GF-D8 (cell line): ENCODE data around the gene NUBPL.
"Not testable (repeated sequence)": the region's sequence is repeated elsewhere in the genome, so short reads cannot be mapped to it uniquely, and the experiment has no call there.

Source experiments
- DNase-seq: peaks from one replicate; lab custom pipeline; 2025; lab: John Stamatoyannopoulos, UW

Gene NUBPL

GRCh38 chr14:31677630-31678029, 116.4 kb downstream of the NUBPL start:
- DNase-seq = no peak

- DNase-seq = no peak
Observed at GRCh38 chr14:31678421-31679249, 117.4 kb downstream of the NUBPL start.

GRCh38 chr14:31682768-31683167, 121.6 kb downstream of the NUBPL start:
- no peak for DNase-seq

DNA sequence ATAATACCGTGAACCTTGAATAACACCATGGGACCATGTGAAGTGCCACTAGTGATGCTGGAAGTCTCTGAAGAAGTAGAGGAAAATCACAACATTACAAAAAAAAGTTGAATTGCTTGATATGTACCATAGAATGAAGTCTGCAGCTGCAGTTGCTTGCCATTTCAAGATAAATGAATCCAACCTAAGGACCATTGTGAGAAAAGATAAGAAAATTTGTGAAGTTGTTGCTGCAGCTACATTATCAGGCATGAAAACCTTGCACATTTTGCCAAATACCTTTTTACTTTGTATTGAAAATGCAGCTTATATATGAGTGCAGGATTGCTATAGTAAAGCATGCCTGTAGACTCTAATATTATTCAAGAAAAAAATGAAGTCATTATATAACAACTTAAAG, 126.5 kb downstream of the NUBPL start:
- no peak for DNase-seq

GRCh38 chr14:31690056-31690455, 128.9 kb downstream of the NUBPL start:
- DNase-seq = no peak

DNA sequence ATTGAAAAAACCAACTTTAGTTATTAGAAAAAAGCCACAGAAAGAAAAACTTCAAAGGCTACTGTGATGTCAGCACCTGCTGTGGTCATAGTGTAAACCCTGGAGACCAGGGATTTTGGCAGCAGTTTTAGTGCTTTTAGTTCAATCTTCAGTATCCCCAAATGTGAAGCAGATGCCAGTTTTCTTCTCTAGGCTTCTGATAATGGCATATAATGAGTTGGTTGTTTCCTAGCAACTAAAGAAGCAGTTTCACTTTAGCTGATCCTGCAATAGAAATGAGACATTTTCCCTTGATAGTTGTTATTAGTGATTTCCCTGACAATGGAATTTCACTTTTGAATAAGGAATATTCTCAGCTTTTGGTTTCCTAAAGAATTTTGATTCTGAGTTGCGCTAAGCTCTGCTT, 131.2 kb downstream of the NUBPL start:
- DNase-seq = no peak

DNA sequence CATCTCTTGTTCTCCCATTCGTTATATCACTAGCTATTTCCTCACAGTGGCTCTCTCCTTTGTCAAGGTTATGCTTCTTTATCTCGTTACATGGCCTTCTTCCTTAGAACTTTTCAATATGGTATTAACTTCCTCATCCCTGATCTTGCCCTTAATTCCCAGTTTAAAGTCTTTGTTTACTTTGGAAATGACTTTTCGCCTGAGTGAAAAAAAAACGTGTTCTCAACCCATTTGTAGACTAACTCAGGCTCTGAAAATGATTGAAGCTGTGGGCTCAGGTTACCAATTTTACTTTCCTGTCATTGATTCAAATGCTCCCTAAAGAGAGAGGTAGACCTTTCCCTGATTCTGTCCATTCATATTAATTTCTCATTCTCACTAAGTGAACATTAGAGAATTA, 135.2 kb downstream of the NUBPL start:
- DNase-seq = no peak

- no peak for DNase-seq
Observed at GRCh38 chr14:31699809-31700208, 138.6 kb downstream of the NUBPL start.

DNA sequence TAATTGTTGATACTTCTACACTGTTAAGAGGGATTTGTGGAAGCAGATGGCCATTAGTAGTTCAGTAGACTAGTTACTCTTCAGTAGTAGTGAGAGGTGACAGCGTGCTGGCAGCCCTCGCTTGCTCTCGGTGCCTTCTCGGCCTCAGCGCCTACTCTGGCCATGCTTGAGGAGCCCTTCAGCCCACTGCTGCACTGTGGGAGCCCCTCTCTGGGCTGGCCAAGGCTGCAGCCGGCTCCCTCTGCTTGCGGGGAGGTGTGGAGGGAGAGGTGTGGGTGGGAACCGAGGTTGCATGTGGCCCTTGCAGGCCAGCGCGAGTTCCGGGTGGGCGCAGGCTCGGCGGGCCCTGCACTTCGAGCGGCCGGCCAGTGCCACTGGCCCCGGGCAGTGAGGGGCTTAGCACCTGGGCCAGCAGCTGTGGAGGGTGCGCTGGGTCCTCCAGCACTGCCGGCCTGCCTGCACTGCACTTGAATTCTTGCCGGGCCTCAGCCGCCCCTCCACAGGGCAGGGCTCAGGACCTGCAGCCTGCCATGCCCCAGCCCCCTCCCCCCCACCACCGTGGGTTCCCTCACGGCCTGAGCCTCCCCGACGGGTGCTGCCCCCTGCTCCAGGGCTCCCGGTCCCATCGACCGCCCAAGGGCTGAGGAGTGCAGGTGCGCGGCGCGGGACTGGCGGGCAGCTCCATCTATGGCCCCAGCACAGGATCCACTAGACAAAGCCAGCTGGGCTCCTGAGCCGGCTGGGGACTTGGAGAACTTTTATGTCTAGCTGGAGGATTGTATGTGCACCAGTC, 139.3 kb downstream of the NUBPL start:
- DNase-seq = no peak

GRCh38 chr14:31702130-31702529, 140.9 kb downstream of the NUBPL start:
- no peak for DNase-seq

DNA sequence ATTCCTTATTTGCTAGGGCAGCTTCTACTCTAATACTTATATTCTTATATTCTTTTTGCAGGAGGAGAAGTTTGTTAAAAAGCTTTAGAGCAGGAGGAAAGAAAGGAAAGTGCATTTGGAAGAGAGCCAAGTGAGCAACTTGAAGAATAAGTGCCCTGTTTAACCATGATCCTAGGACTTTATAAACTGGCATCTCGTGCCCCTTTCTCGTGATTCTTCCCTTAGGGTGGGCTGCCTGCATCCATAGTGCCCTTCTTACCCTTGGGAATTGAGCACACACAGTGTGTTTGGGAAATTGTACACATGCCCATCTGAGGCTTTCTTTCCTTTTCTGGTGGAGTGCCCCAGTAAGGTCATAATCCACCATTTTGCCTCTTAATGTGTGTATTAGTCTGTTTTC, 141.9 kb downstream of the NUBPL start:
- DNase-seq = no peak

GRCh38 chr14:31705731-31706130, 144.5 kb downstream of the NUBPL start:
- DNase-seq = no peak

- not testable (repeated sequence) for DNase-seq
Observed at GRCh38 chr14:31708661-31709060, 147.5 kb downstream of the NUBPL start.

GRCh38 chr14:31712244-31713127, 151.3 kb downstream of the NUBPL start:
- DNase-seq = no peak

GRCh38 chr14:31716208-31716607, 155.0 kb downstream of the NUBPL start:
- DNase-seq = no peak

GRCh38 chr14:31717294-31718085, 156.3 kb downstream of the NUBPL start:
- DNase-seq = no peak

DNA sequence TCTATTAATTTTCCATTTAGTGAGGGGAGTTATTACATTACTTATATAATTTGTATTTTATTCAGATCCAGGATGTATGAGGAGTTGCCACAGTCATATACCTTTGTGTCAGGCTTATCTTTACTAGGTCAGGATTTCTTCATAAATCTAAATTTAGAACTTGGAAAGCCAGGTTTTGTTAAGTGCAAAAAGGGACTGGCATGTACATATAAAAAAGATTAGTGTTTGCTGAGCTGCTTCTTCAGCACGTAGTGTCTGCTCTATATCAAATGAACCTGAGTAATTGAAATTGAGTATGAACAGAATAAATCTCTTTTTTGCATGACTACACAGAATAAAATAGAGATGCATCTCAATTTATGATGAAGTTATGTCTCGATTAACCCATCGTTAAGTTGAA, 157.4 kb downstream of the NUBPL start:
- no peak for DNase-seq

DNA sequence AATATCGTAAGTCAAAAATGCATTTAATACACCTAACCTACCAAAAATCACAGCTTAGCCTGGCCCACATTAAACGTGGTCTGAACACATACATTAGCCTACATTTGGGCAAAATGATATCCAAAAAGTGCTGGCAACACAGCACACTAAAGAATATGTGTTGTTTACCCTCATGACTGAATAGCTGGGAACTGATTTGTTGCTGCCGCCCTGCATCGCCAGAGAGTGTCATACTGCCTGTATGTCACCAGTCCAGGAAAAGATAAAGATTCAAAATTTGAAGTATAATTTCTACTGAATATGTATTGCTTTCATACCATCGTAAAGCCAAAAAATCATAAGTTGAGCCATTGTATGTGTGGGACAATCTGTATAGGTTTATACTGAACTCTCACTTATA, 157.8 kb downstream of the NUBPL start:
- no peak for DNase-seq

DNA sequence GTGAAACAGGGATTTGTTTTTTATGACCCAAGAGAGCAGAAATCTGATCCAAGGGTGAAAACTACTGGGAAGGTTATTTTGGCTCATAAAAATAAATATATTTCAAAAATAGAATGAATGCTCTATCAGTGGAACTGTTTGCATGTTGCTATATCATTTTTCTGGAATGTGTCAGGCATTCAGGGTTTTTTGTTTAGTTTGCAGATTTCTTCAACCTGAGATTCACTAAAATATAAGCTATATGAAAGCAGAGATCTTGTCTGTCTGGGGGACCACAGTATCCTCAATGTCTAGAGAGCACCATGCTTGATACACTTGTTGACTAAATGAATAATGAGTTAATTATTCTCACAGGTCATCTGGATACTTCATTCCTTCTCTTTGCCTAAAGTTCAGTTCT, 165.1 kb downstream of the NUBPL start:
- DNase-seq = no peak

GRCh38 chr14:31727797-31728196, 166.6 kb downstream of the NUBPL start:
- no peak for DNase-seq

DNA sequence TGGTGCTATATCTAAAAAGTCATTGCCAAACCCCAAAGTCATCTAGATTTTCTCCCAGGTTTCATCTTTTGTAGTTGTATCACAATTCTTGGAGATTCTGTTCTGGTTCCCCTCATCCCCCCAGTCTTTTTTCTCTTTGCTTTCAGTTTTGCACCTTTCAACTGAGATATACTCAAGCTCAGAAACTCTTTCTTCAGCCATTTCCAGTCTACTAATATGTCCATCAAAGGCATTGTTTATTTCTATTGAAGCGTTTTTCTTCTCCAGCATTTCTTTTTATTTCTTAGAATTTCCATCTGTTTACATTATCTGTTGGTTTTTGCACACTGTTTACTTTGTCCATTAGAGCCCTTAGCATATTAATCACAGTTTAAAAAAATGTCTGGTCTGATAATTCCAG, 179.5 kb downstream of the NUBPL start:
- DNase-seq = no peak

DNA sequence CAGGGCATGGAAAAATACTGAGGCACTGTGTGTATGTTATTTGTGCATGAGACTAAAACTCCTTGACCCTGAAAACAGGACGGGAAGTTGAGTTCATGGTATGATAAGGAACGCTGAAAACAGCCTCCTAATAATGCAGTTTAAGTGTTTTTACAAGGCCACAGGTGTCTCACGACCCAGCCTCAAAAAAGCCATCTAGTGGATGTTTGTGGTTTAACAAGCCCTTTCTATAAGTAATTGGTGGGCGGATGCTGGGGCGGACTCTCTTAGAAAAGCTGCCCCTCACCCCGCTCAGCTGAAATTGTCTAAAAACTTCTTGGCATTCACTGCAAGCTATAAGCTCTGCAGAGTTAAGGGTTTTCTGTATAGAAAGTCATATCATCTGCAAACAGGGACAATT, 184.5 kb downstream of the NUBPL start:
- no peak for DNase-seq
